Measurements from ENCODE around the gene USP10.
"Not testable (repeated sequence)": the region's sequence is repeated elsewhere in the genome, so short reads cannot be mapped to it uniquely, and the experiment has no call there.

USP10 gene

GRCh38 chr16:84742641-84743092, 42.9 kb downstream of the USP10 start:
- TF ChIP-seq, protein P1, sequence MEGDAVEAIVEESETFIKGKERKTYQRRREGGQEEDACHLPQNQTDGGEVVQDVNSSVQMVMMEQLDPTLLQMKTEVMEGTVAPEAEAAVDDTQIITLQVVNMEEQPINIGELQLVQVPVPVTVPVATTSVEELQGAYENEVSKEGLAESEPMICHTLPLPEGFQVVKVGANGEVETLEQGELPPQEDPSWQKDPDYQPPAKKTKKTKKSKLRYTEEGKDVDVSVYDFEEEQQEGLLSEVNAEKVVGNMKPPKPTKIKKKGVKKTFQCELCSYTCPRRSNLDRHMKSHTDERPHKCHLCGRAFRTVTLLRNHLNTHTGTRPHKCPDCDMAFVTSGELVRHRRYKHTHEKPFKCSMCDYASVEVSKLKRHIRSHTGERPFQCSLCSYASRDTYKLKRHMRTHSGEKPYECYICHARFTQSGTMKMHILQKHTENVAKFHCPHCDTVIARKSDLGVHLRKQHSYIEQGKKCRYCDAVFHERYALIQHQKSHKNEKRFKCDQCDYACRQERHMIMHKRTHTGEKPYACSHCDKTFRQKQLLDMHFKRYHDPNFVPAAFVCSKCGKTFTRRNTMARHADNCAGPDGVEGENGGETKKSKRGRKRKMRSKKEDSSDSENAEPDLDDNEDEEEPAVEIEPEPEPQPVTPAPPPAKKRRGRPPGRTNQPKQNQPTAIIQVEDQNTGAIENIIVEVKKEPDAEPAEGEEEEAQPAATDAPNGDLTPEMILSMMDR (conservative IDR thresholded peaks at IDR 0.05; ENCODE audit: low read depth, low read length): no peak
- DNase-seq (ENCODE audit: low read depth): peak; percentile 63
- H3K4me3 ChIP-seq (ENCODE audit: low read depth, low read length): no peak overlapping the region

- no peak for DNase-seq (ENCODE audit: low read depth)
- TF ChIP-seq, protein P1 (conservative IDR thresholded peaks at IDR 0.05; ENCODE audit: low read depth, low read length): no peak
- no peak overlapping the region for H3K4me3 ChIP-seq (ENCODE audit: low read depth, low read length)
Measured at GRCh38 chr16:84746231-84746630, 46.4 kb downstream of the USP10 start.

- H3K4me3 ChIP-seq (ENCODE audit: low read depth, low read length): no peak overlapping the region
- no peak for DNase-seq (ENCODE audit: low read depth)
- TF ChIP-seq, protein P1 (conservative IDR thresholded peaks at IDR 0.05; ENCODE audit: low read depth, low read length): peak; percentile 58
Measured at GRCh38 chr16:84746875-84747274, 47.1 kb downstream of the USP10 start.

DNA sequence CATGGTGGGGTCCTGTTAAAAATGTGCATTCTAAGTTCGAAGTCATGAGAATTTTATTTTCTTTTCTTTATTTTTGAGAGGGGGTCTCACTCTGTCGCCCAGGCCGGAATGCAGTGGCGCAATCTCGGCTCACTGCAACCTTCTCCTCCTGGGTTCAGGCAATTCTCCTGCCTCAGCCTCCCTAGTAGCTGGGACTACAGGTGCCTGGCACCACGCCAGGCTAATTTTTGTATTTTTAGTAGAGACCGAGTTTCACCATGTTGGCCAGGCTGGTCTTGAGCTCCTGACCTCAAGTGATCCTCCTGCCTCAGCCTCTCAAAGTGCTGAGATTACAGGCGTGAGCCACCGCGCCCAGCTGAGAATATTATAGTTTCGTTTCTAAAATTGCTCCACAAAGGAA, 48.4 kb downstream of the USP10 start:
- H3K4me3 ChIP-seq (ENCODE audit: low read depth, low read length); DNase-seq (ENCODE audit: low read depth): not testable (repeated sequence)

GRCh38 chr16:84749072-84749471, 49.3 kb downstream of the USP10 start:
- no peak overlapping the region for H3K4me3 ChIP-seq (ENCODE audit: low read depth, low read length)
- no peak for DNase-seq (ENCODE audit: low read depth)
- TF ChIP-seq, protein P1 (conservative IDR thresholded peaks at IDR 0.05; ENCODE audit: low read depth, low read length): no peak

GRCh38 chr16:84749815-84750214, 50.0 kb downstream of the USP10 start:
- DNase-seq (ENCODE audit: low read depth): peak; percentile 61
- H3K4me3 ChIP-seq (ENCODE audit: low read depth, low read length): no peak overlapping the region
- TF ChIP-seq, protein P1 (conservative IDR thresholded peaks at IDR 0.05; ENCODE audit: low read depth, low read length): no peak

DNA sequence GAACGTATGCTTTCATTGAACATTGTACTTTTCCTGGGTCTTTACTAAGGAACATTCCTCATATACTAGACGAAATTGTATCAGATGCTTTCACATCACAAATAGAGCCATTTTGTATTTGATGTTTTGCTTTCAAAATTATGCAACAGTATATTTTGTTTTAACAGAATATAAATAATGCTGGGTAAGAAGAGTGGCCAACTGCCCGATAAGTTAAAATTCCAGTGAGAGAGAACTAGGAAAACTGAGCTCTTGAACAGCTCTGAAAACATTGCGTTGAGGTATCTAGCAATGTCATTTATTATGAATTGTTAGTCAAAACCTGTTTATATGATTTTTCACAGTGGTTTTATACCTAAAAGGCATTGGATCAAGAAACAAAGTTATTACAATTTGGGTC, 50.8 kb downstream of the USP10 start:
- H3K4me3 ChIP-seq (ENCODE audit: low read depth, low read length): no peak overlapping the region
- no peak for DNase-seq (ENCODE audit: low read depth)
- TF ChIP-seq, protein P1 (conservative IDR thresholded peaks at IDR 0.05; ENCODE audit: low read depth, low read length): no peak

DNA sequence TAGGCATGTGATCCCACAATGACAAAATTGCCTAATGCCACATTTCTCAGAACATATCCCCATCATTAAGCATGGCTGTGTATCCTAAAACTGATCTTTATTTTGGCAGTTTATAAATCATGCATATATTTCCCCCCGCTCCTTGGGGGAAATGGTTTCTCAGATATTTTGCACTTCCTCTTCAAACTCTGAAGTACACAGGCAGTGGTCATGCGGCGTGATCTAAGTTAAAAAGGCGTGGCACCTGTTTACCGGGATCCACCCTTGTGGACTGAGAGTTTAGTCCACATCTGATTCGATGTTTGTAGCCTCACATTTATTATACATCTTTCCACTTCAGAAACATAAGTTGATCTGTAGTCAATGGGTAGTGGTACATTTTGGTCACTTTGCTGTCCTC, 51.4 kb downstream of the USP10 start:
- TF ChIP-seq, protein P1 (conservative IDR thresholded peaks at IDR 0.05; ENCODE audit: low read depth, low read length): no peak
- no peak for DNase-seq (ENCODE audit: low read depth)
- no peak overlapping the region for H3K4me3 ChIP-seq (ENCODE audit: low read depth, low read length)

Measured in choroid plexus epithelial cell (primary cell).